Lower leg skin (tissue), 3 donors: ENCODE data around the gene IQUB.

Experiments used
- CTCF ChIP-seq, 3 donors: fragments of 450-650 bp; IDR thresholded peaks; one replicate each; pipeline ENCODE4 v1.5.1; 2016; ENCODE audit warnings: antibody characterized with exemption in 3 of 3, mild to moderate bottlenecking in 3 of 3, moderate library complexity in 2 of 3
- POLR2A ChIP-seq, 2 donors: fragments of 450-650 bp; IDR thresholded peaks; one replicate each; pipeline ENCODE4 v1.6.1; 2016 to 2017; ENCODE audit warnings: antibody characterized with exemption in 2 of 2, mild to moderate bottlenecking in 1 of 2, moderate library complexity in 1 of 2

GRCh38 chr7:123571187-123571586, 36.8 kb upstream of the IQUB start:
- TF ChIP-seq CTCF (IDR thresholded peaks at IDR 0.05) = no peak
- TF ChIP-seq POLR2A (IDR thresholded peaks at IDR 0.05) = no peak
